Measurements from ENCODE around the gene KCNA5.

- TF ChIP-seq ZBTB33 (CRISPR knock-in tag; IDR thresholded peaks at IDR 0.05) (no peak), FOXP4 (CRISPR knock-in tag; IDR thresholded peaks at IDR 0.05; ENCODE audit: borderline replicate concordance) (no peak), CTCF (IDR thresholded peaks at IDR 0.05 in 2 of 3, conservative IDR thresholded peaks at IDR 0.05 in 1 of 3; ENCODE audit: insufficient read depth in 2 of 3, low read depth in 1 of 3, low read length in 3 of 3) (no peak), NFIC (IDR thresholded peaks at IDR 0.05) (no peak), TSHZ1 (CRISPR knock-in tag; IDR thresholded peaks at IDR 0.05) (no peak), ASH1L (IDR thresholded peaks at IDR 0.05; ENCODE audit: borderline replicate concordance, low read depth, partially characterized antibody) (no peak), EGR1 (conservative IDR thresholded peaks at IDR 0.05) (no peak), ZNF668 (CRISPR knock-in tag; IDR thresholded peaks at IDR 0.05) (no peak), RFX5 (IDR thresholded peaks at IDR 0.05; ENCODE audit: low read depth, low read length) (no peak), ZNF274 (IDR thresholded peaks at IDR 0.05; ENCODE audit: borderline replicate concordance, low read depth, low read length) (no peak), MTA3 (IDR thresholded peaks at IDR 0.05; ENCODE audit: borderline replicate concordance) (no peak), CREB1 (IDR thresholded peaks at IDR 0.05) (no peak), CREB1 (CRISPR knock-in tag; IDR thresholded peaks at IDR 0.05) (no peak), HDAC6 (IDR thresholded peaks at IDR 0.05; ENCODE audit: low read depth, low read length) (no peak), ZBTB11 (CRISPR knock-in tag; IDR thresholded peaks at IDR 0.05) (no peak)
These were observed 9.1 kb upstream of the KCNA5 start for GRCh38 chr12:5034603-5035002.
